GM21576 (cell line): ENCODE measurements around the gene FOXJ1.

ENCODE experiments used
- ATAC-seq: cut with Tn5 transposase; IDR thresholded peaks from one replicate; pipeline ENCODE4 v1.9.1; 2021; ENCODE audit warnings: mild to moderate bottlenecking, moderate library complexity; ENCODE audit not compliant: unreplicated experiment

FOXJ1 gene

DNA sequence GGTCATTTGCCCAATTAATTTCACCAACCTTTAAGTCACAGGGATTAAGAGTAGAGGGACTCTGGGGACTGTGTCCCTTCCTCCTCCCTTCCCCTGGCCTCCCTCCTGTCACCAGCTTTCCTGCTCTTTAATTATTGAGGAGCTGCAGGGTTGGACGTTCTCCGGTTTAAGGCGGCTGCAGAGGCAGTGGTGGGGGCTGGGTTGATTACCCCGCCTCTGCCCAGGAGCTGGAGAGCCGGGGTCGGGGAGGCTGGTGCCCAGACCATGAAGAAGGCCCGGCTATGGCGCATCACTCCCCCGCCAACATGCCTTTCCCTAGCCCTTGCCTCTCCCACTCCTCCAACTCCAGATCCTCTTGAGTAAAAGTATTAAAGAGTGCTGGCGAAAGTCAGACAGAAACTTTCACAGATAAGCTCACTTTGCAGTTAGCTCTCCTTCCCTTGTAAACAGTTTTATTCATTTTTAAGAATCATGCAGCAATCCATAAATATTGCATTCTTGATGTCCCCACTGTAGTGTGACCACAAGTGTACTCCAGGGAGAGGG, 1.1 kb upstream of the FOXJ1 start:
- ATAC-seq, result no peak

DNA sequence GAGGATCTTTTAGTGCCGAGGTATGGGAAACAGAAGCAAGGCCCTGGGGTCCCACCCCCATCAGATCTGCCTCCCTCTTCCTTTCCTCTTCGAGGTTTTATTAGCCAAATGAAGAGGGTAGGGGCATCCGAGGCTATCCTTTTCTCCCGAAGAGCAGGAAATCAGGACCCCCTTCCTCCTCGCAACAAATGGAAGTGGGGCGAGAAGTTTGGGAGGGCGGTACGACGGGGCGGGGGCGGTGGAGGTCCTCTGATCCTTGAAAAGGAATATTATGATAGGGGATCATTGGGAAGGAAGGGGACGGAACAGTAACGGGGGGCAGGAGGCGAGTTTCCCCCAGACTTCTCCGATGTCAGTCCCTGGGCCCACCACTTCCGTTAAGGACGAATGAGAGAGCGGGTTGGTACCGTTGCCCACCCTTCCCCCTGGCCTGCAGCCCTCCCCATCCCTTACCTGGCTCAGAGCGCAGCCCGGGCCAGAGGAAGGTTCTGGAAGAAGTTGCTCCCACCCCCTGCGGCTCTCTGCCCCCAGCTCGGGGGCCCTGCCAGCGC, 309 bp downstream of the FOXJ1 start:
- ATAC-seq, result no peak

DNA sequence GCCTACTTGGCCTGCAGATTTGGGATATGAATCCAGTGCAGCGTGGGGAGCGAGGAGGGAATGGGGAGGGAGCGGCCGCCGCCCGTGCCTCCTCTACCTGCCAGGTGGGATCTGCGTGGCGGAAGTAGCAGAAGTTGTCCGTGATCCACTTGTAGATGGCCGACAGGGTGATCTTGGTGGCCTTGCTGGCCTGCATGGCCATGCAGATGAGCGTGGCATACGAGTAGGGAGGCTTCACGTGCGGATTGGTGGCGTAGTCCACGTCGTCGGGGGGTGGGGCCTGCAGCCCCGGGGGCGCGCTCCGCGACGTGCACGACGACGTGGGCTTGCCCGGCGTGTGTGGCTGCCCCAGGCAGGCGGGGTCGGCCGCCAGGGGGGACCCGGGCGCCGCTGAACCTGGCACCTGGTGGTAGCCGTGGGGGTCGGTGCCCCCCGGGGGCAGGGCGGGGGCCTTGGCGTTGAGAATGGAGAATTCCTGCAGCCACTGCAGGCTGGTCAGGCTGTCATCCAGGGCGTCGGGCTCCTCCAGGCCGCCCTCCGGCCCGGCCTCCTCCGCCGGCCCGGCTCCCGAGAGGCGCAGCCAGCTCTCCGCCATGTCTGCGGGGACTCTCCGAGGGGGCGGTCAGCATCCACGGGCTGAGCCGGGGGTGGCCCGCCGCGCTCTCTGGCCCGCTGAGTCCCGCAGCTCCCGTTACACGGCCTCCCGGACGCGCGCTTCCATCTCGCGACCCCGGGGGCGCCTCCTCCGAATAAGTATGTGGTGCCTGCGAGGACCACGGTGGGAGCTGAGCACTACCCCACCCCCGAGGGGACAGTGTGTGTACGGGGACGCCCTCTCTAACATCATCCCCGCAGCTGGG, 1.0 kb downstream of the FOXJ1 start:
- no peak for ATAC-seq

DNA sequence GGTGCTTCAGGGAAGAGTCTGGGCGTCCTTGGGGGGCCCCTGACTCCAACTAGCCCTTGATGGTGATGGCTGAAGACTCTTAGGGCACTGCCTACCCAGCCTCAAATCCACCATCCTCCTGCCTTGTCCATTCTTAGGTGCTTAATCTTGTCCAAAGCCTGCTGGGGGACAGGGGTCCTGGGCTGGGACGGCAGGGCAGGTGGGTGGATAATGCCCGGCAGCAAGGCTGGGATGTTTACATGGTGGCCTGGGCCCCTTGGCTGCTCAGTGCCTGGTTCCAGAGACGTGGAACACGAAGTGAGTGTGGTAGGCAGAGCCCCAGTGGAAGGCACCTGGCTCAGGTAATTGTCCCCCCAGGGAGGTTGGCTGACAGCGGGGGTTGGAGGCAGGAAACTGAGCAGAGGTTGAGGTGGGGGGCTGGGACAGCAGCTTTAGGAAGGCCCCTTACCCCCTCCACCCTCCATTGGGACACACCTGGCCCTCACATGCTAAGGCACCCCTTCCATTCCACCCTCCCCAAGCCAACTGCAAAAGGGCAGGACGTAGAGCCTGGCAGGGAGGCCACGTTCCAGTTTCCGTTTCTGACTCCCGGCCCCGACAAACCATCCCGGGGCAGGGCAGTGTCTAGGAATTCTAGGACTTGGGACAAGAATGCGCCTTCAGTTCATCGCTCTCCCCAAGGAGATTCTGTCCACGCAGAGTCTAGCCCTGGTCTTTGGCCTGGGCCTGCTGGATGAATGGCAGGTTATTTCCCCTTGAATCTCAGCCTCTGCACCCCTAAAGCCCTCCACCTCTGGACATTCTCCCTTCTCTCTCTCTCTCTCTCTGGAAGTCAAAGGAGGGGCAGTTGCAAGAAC, 1.9 kb downstream of the FOXJ1 start:
- no peak for ATAC-seq

DNA sequence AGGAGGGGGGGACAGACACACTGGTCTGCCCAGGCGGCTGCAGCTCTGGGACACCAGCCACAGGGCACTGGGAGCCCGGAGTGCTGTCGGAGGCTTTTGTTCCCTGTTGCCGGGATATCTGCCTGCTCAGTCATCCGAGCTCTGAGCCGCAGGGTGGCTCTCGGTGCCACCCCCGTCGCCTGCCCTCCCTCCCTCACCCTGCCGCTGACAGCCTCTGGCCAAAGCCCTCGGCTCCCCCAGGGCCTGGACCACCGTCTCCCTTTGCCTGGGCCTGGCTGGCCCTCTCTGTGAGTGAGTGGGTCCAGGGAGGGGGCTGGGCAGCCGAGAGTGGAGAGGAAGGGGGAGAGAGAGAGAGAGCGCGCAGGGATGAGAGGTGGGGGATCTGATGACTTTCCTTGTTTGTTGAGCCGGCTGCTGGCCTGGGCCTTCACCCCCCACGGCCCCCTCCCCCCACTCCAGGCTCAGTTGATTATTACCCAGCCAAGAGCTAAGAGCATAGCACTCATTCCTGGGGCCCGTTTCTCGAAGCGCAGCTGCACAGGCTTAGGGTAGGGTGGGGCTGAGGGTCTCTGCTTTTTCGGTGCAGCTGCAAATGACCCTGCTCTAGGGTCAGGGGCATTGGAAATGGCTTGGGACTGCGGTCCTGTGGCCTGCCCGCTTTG, 2.7 kb downstream of the FOXJ1 start:
- ATAC-seq, result no peak

DNA sequence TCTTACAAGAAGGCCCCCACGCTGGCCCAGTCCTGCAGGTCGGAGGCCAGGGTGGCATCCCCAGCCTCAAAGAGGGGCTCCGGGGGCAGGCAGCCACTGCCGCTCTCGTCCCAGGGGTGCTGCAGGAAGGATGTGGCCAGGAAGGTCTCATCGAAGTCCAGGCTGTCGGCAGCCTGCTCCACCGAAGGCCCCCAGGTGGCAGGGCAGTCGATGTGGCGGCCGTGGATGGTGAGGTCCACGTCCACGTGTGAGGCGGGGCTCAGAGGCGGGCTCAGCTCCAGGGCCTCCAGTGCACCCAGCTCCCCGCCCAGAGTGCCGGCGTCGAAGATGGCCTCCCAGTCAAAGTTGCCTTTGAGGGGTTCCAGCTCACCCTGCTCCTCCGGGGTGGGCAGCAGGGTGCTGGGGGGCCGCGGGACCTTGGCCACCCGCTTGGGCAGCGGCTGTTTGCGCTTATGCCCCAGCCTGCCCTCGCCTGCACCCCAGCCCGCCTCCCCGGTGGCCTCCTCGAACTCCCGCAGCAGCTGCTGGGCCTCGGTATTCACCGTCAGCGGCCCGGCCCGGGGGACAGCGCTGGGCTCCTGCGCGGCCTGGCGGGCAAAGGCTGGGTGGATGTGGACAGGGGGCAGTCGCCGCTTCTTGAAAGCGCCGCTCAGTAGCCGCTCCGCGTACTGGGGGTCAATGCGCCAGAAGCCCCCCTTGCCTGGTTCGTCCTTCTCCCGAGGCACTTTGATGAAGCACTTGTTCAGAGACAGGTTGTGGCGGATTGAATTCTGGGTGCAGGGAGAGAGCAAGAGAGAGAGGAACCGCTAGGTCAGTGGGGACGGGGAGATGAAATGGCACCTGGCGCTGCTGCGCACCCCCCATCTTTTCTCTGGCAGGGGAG, 3.5 kb downstream of the FOXJ1 start:
- ATAC-seq, result no peak

DNA sequence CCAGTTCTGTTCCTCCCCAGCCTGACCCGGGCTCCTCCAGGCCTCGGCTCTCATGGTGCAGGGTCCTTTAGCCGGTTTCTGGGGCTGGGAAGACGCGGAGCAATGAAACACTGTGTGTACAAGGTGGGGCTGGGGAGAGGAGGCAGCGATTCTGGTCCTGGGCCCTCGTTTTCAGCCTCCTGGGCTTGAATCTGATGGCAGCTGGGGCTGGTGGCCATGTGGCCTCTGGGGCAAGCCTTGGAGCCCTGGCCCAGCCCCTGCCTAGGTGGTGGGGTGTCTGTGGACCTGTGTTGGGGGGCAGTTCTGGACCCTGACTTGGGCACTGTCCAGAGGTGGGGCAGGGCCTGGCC, 4.1 kb downstream of the FOXJ1 start:
- no peak for ATAC-seq

DNA sequence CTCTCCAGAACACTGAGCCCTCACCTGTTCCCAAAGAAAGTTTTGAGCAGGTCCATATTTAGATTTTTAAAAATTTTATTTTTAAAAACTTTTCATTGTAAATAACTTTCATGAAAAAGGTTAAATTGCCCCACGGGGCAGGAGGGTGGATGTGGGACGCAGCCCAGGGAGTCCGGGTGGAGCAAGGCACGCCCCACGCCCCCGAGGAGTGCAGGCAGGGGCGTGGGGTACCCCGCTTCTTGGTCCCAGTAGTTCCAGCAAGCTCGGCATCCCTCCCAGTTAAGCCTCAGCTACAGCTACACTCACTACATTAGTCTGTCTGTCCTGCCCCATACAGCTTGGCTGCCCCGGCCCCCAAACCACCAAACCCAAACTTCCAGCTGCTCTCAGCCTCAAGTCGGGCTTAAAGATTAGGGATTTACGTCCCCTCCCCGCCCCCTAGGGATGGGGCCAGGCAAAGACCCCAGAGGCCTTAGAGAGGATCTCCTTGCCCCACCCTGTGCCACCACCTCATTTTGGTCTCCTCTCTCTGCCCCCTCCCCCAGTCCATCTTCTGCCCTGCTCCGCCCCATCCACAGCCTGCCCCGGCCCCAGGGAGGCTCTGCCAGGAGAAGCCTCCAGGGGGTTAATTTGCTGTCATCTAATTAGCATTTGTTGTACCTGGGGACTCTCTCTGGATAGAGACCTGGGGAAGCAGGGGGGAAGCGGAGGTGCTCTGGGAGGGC, 4.6 kb downstream of the FOXJ1 start:
- ATAC-seq, result no peak

DNA sequence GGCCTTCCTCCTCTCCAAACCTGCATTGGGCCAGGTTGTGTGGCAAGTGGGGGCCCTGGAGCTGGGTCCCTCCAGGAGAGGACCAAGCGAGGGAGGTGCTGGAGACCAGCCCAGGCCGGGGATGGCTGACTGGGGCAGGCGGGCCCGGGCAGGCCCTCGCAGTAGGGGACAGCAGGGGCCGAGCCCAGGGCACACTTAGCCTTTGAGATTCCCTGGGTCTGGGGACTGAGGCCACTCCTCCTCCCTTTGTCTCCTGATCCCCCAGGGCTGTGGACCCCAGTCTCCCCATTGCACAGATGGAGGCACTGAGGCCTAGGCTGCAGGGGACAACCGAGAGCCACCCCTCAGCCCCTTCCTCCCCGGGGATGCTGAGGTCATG, 5.2 kb downstream of the FOXJ1 start:
- no peak for ATAC-seq

DNA sequence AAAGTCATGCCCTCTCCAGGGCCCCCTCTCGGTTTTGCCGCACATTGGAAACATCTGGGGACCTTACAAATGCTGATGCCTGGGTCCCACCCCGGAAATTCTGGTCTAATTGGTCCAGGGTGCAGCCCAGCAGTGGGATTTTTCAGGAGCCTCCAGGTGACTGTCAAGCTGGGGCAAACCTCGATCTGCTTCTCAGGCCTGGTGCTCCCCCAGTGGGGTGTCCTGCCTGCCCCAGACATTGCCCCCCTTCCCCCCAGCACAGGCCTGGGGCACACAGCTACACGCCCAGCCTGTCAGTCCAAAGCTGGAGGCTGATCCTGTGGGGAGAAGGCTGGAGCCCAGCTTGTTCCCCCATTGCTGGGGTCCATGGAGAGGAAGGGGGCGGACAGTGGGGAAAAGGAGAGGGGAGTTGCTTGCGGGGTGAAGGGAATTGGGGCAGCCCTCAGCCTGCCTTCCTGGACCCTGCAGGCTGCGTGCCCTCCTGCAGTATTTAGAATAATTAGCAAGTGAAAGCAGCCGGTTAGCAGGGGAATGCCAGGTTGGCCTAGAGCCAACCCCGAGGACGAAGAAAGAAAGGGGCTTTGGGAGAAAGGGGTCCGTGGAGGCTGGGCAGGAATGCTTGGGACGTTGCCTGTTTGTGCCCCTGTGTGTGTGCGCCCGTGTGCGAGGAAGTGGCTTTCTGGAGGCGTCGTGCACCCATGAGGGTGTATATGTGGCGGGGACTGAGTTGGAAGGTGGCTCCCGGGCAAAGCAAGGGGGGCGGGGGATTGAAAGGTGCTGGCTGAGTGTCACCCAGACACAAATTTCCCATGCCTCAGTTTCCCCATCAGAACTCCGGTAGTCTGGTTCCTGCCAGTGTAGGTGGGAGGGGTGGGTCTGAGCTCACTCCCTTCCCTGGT, 5.9 kb downstream of the FOXJ1 start:
- ATAC-seq, result no peak

DNA sequence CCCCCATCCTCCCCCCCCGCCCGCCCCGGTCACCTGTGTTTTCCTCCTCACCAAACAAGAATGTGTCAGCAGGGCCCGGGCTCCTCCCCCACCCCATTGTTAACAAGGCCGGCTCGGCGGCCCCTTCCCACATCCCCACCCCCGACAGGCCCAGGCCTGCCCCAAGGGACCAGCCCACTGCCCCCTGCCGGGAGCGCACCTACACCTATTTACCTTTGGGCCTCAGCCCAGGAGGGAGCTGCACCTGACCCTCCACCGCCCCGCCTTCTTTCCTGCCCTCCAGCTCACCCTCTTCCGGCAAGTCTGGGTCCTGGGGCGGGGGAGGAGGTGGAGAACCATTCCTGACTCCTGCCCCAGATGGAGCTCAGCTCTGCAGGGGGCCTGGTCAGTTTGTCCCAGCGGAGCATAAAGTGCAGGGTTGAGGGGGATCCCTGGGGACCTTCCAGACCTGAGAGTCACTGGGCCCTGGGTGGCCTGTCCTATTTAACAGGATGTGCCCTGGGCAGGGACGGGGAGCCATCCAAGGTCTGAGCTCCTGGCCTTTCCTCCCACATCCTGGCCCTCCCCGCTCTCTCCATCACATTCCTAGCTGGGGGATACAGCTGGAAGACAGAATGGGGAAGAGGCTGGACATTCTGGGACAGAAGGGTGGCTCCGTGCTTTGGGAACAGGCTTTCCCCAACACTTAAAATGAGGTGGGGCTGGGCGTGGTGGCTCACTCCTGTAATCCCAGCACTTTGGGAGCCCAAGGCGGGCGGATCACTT, 8.3 kb downstream of the FOXJ1 start:
- ATAC-seq, result no peak

DNA sequence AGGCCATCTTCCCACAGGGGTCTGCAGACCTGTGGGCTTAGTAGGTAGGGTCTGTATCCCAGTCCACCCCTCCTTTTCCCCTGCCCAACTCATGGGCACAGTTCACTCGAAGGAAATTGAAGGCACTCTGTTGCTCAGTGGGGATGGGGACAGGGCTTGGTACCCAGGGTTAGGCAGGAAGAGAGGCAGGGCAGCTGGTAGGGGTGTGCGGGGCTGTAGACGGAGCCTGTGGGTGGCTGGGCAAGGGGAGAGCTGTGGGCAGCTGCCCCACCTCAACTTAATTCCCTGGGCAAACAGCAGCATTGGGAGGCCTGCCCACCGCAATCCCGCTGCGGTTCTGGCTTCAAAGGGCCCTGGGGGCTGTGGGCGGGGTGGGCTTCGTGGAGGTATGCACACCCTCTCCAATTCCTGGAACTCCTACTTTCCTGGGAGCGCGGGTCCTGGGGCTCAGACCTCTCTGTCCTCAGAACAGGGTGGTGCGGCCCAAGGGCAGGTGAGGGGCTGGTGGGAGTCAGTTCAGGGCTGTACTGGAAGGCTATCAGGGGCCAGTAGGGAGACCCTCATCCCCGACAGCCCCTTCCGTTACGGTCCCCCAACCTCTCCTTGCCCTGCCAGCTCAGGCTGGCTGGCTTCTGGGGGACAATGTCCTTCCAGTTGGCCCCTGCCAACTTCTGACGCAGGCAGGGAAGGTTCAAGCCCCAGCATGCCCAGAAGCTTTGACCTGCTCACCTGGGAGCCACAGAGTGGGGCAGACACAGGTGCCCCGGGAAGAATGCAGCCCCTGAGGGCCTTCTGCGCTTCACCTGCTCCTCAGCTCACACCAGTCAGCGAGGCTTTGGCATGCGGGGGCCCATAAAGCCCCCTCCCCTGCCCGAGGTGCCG, 9.1 kb downstream of the FOXJ1 start:
- ATAC-seq, result no peak

DNA sequence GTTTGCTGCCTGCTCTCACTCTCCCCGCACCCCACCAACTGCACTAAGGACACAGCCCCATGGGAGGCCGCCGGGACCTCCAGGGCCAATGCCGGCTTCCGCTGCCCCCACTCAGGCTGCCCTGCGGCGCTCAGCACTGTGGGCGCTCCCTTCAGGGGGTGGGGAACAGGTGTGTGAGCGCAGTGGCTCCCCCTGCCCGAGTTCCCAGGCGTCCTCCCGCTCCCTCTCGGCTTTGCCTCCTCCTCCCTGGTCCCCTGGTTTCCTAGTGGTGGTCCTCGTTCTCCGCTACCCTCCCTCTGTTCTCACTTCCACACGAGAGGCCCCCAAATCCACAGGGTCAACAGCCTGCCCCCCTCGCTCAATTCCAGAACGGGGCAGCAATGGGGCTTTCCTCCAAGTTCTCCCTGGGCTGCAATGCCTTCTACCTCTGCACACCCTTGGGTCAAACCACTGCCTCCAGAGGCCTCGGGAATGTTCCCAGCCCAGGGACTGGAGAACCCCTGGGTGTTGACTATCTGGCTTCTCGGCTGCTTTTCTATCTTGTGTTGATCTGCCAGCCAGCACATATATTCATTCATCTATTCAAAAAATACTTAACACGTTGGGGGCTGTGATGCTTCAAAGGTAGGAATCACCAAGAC, 9.9 kb downstream of the FOXJ1 start:
- ATAC-seq, result no peak

DNA sequence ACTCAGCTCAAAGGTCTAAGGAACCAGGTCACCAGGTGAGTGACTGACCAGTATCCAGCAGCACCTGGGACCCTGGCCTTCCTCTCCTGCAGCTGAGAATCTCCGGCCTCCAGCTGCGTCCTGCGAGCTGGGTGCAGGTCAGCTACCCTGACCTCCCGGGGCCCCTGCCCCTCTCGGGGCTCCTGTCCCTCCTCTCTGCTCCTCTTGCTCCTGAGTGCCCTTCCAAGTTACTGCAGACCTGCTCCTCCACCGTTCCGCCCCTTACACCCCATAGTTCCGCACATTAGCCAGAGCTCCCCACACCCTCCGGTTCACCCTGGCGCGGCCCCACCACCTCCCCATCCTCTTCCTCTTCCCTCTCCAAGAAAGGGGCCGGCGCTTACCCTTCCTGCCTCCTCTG, 10.6 kb downstream of the FOXJ1 start:
- ATAC-seq, result no peak

DNA sequence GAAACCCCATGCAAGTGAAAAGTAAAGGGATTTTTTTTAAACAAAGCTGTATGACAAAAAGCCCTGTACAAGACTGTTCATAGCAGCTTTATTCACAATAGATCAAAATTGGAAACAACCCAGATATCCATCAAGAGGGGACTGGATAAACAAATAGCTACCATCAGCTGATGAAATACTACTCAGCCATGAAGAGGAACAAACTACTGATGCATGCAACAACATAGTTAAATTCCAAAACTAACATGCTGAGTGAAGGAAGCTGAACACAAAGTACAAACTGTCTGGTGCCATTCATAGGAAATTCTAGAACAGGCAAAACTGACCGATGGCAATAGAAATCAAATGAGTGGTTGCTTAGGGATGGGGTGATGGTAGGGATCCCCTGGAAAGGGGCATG, 15.1 kb downstream of the FOXJ1 start:
- no peak for ATAC-seq

DNA sequence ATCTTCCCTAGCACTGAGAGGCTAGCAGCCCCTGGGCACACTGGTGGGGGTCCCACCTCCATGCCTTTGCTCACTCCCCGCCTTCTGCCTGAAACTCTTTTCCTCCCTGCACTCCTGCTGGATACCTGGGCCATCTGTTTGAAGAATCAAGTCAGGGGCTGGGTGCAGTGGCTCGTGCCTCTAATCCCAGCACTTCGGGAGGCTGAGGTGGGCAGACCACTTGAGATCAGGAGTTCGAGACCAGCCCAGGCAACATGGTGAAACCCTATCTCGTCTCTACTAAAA, 15.7 kb downstream of the FOXJ1 start:
- ATAC-seq, result no peak
